HL-60/S4 treated with retinoic acid at 250 ng/mL for 4 days and 3 days (cell line): ENCODE measurements around the gene RCOR3.
"Not testable (repeated sequence)": the region's sequence is repeated elsewhere in the genome, so short reads cannot be mapped to it uniquely, and the experiment has no call there.

Source experiments
- in situ Hi-C: fragments of 300-500 bp; cut with MboI; formaldehyde crosslinking; loops from 2 replicates; pipeline ENCODE4 v1.7.0; 2022; ENCODE audit warnings: low sequenced_read_pairs

Gene RCOR3

DNA sequence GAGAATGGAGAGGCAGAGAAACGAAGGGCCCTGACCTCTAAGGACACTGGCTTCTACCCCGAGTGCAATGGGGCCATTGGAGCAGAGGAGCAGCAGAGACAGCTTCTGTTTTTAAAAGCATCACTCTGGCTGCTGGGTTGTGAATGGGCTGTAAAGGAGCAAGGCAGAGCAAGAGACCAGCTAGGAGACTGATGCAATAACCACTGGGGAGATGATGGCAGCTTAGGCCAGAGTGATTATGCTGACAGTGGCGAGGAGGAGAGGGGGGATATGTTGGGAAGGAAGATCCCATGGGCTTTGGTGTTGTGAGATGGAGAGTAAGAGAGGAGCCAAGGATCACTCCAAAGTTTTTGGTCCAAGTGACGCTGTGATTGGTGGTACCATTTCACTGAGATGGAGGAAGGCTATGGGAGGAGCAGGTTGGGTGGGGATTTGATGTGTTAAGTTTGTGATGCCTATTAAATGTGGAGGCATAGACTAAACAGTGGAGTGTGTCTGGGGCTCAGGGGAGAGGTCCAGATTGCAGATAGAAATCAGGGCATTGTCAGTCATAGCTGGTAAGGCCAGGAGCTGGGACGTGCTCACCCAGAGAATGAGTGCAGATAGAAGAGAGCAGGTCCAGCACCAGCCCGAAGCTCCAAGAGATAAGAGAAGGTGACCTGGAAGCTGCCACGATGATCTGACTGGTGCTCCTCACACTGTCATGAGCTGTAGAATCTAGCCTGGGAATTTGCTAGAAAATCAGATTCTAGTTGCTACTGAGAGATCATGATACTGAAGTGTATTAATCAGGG is 78.5 kb downstream of the RCOR3 start:
- in situ Hi-C loops: no loop called here

DNA sequence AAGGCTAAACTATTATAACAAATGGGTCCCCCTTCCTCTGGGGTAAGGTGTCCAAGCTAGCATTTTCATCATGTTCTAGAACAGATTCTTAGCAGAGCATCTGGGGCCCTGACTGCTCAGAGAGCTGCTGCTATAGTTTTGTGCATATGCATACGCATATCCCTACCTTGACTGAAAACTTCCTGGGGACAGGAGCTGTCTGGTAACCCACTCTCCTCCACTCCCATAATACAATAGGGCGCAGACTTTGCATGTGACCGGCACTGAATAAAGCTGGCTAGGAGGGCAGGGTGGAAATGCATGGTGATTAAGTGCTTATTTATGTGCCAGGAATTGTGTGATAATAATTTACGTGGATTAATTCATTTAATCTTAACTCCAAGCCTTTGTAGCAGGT is 79.1 kb downstream of the RCOR3 start:
- in situ Hi-C loops: no loop called here

DNA sequence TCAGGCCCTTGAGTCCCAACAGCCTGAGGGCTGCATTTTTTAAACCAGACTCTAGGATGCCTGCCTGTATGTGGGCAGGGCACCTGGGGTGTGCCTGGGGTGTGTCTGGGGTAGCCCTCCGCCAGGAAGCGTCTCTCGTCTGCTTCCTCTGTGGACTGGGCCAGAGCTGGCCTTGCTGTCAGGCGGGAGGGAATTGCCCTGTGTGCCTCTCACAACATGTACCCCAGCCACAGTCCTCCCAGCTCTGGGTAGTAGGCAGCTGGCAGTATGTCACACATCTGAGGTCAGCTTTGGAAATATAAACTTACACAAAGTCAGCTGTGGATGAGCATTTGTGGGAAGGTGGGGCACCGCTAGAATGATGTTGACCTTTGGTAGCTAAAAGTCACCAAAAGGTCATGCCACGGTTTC is 80.5 kb downstream of the RCOR3 start:
- in situ Hi-C loops: no loop called here

DNA sequence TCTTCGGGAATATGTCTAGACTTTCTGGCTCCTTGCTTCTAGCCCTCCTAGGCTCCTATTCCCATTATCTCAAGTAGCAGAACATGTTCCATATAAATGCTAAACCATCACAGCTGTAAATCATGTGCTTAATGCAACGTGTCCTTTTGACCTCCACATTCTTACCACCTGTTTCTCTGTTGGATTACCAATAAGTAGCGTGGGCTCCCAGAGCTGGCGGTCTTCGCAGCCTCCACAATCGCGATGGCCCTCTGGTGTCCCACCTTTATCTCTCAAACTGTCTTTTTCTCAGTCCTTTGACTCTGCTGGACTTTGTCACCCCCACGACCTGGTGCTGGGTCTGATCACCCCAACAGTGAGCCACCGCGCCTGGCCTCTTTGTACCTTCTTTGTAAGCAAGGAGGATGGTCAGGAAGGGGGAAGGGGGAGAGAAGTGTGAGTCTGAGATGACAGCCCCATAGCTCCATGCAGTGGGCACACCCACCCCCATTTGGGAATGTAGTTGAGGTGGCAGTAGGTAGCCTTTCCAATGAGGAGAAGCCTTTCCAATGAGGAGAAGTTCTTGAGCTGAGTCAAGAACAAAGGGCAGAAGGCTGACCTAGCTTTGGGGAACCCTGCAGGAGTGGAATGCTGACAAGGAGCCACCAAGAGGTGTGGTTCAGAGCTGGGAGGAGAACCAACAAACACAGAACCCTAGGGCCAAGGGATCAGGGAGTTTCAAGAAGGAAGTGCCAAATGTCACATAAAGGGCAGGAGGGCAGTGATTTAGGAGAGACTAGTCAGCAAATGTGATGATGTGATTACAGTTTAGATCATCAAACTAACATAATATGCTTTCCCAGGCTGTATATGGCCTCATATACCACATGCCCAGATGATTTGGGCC is 81.7 kb downstream of the RCOR3 start:
- in situ Hi-C loops: no loop called here

DNA sequence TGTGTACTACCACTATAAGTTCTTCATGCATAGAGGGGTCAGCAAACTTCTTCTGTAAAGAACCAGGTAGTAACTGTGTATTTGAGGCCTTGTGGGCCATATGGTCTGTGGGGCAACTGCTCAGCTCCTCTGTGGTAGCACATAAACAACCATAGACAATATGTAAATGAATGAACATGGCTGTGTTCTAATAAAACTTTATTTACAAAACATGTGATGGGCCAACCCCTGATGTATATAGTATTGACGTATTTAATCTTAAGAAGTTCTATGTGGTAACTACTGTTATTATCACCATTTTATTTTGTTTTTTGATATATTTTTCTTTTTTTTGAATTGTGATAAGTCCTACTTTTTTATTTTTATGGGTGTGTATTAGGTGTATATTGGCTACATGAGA is 82.8 kb downstream of the RCOR3 start:
- in situ Hi-C loops: no loop called here

DNA sequence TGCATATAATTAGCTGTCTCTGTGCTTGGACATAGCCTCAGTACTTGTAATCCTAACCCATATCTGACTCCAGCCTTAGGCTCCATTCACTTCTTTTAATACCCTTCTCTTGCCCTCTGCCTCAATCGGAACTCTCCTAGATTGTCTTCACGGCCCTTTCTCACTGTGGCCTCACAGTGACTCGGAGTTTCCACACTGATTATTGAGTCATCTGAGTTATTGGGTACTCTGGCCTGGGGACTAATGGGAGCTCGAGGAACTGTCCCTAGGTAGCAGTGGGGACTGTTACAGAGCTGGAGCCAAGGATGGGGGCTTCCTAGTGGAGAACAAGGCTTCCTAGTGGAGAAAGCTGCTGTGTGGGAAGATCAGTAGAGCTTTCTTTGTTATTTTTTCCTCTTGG is 84.4 kb downstream of the RCOR3 start:
- in situ Hi-C loops: no loop called here

DNA sequence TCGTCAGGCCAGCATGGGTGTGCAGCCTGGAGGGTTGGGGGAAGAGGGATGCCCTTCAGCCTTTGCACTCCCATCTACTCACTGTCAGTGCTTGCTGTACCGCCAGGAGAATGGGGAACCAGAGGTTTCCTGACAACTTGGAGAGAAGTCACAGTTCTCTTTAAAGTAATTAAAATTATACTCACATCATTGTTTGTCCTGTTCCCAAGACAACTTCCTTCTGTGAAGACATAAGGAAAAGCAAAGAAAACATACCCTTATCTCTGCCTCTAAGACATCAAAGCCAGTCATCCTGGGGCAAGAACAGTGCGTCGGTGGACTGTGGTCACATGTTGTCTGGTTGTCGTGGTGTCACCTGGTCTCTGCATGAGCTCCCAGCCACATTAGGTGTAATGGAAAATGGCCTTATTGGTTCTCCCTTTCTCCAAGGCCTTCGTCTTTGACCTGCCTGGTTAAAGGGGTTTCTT is 85.0 kb downstream of the RCOR3 start:
- in situ Hi-C loops: no loop called here

DNA sequence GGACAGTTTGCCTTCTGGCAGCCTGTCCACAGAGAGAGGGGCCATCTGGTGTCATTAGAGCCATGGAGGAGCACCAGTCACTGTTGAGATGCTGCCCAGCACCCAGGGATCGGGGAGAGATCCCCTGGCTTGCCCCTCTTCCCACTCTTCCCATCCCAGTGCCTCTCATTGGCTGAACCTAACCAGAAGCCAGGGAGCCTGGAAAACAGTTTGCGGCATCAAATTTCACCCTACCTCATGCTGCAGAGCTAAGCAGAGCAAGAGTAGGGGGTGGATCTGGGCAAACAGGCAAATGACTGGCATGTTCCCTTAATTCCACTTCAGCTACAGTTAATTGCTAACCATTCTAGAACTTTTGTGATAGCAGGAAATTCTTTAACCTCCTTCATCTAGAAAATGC is 86.6 kb downstream of the RCOR3 start:
- in situ Hi-C loops: no loop called here

DNA sequence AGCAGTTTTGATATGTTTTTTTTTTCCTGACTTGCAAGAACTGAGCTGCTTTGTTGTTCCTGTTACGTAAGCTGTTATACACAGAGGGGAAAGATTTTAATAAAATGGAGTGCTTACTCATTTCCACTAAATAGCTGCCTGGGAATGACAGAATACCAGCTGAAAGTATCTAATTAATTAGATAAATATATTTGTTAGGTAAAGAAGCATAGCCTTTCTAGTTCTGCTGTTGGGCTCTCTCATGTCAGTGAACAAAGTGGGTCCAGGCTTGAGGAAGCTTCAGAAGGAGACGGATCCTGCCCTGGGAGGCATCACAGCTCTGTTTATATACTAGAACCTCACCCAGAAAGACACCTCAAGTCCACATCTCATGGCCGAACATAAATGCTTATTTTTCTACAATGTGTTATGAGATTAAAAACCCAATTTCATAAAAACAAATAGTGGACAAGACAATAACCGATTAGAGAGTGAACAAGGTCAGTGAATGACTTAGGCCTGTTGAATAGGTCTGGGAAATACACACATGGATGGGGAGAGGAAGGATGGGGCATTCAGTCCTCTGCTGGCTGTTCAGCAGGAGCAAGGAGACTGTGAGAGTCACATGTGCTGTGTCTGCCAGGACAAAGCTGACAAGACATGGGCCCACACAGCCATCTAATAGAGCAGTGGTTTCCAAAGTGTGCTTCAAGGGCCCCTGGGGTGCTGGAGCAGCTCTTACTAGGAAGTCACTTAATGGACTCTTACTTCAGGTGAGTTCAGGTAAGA is 88.1 kb downstream of the RCOR3 start:
- in situ Hi-C loops: no loop called here

DNA sequence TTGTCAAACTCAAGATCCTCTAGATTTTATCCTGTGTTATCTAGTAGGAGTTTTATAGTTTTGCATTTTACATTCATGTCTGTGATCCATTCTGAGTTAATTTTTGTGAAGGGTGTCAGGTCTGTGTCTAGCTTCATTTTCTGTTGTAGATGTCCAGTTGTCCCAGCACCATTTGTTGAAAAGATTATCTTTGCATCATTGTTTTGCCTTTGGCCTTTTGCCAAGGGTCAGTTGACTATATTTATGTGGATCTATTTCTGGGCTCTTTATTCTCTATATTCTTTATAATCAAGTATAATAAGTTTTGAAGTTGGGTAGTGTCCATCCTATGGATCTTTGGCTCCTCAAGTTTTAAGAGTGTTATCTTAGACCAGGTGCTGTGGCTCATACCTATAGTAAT is 89.4 kb downstream of the RCOR3 start:
- in situ Hi-C loops: no loop called here

DNA sequence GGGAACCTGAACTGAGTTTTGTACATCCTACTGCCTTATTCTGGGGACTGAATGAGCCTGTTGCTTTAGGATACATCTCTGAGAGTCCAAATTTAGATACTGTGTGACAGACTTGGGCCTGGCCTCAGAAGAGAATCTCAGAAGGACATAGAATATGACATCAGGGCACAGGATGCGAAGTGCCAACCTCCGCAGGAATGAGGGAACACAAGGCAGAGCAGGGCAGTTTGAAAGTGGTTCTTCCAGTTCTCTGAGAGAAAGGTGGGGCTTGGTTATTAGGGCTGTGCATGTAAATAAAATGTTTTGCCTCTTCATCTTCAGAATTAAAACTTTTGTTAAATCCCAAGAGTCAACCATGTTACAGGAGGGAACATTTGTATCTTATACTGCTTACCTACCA is 90.6 kb downstream of the RCOR3 start:
- in situ Hi-C loops: no loop called here

DNA sequence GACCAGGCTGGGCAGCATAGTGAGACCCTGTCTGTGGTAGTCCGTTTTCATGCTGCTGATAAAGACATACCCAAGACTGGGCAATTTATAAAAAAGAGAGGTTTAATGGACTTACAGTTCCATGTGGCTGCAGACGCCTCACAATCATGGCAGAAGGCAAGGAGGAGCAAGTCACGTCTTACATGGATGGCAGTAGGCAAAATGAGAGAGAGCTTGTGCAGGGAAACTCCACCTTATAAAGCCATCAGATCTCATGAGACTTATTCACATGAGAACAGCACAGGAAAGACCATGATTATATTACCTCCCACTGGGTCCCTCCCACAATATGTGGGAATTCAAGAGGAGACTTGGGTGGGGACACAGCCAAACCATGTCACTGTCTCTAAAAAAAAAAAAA is 92.9 kb downstream of the RCOR3 start:
- in situ Hi-C loops: not testable (repeated sequence)

DNA sequence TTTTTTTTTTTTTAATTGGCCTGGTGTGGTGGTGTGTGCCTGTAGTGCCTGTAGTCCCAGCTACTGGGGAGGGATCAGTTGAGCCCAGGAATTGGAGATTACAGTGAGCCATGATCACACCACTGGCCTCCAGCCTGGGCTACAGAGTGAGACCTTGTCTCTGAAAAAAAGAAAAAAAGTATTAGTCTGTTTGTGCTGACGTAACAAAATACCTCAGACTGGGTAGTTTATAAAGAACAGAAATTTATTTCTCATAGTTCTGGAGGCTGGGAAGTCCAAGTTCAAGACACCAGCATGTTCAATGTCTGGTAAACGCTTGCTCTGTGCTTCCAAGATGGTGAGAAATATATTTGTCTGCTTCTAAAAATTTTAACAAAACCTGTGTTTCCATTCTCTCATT is 93.3 kb downstream of the RCOR3 start:
- in situ Hi-C loops: no loop called here

DNA sequence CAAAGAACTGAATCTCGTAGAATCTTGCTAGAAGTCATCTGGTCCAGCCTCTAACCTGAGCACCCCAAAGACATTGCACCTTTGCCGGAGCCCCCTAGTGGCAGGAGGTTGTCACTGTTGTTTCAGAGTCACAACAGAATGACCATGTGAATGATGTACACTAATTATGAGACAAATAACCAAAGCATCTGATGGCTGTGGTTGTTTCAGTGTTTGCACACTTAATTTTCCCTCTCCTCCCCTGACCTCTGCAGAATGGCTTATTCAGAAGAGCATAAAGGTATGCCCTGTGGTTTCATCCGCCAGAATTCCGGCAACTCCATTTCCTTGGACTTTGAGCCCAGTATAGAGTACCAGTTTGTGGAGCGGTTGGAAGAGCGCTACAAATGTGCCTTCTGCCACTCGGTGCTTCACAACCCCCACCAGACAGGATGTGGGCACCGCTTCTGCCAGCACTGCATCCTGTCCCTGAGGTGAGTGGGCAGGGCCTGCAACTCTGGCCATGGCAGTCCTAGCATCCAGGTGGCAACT is 93.9 kb downstream of the RCOR3 start:
- in situ Hi-C loops: no loop called here

DNA sequence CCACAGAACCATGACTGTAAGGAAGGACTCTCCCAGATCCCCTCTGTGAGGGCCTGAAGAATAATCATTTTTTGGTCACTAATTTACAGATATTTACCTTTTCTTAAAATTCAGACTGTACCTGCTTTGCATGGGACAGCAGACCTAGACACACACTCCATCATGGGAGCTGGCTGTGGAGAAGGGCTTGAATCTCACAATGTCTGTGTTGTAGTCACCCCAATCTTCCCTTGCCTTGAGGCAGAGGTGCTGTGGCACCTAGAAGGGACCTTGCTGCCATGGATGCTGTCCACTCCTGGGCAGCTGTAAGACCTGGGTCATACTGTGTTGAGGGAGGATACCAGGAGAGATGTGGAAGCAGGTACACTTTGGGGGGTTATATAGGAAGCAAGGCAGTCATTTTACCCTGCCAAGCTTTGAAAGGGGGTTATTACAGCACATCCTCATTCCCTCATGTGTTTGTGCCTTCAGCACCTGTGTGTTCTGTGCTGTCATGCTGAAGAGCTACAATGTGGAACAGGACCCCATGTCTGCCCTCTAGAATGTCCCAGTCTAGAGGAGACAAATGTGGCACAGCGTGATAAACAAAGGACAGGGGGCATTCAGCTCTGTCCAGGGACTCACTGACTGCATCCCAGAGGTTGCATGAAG is 94.5 kb downstream of the RCOR3 start:
- in situ Hi-C loops: no loop called here

DNA sequence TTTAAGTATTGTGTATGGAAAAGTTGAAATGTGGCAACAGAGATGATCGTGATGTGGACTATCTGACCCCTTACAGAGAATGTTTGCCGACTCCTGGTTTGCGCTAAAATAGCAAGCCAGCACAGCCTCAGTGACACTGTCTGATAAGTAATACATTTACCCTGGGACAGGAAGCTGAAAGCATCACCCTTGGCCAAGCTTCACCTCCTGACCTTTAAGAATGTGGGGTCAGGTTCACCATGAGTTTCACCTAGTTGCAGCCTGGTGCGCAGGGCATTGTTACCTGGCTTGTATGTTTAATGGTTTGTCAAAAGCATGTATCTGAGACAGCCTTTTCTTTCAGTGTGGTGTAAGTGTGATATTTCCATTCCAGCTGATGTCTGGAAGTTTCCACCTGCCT is 96.7 kb downstream of the RCOR3 start:
- in situ Hi-C loops: no loop called here

DNA sequence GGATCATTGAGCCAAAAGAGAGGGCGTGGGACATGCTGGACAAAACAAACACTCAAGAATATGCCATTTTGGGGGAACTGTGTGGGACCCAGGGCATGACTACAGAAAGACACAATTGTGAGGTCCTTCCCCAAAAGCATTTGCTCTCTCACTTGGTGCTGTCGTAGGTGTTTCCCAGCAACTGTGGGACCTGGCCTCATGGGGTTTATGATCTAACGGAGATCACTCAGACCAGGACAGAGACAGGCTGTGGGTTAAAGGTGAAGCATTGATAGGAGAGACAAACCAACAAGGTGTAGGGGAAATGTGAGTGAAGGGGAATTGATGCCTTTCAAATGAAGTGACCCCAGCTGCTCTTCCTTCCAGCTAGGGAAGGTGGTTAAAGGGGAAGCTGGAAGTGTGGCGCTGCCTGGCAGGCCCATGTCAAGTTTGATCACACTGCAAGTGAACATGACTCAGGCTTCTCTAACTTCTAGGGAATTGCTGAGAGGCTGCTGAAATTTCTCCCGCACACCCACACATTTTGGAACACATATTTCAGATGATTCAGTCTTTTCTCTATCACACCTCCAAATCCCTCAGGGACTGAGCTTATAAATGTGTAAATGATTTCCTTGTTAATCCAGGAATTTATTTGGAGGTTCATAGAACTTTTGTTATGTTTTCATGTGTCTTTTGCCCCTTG is 97.7 kb downstream of the RCOR3 start:
- in situ Hi-C loops: no loop called here

DNA sequence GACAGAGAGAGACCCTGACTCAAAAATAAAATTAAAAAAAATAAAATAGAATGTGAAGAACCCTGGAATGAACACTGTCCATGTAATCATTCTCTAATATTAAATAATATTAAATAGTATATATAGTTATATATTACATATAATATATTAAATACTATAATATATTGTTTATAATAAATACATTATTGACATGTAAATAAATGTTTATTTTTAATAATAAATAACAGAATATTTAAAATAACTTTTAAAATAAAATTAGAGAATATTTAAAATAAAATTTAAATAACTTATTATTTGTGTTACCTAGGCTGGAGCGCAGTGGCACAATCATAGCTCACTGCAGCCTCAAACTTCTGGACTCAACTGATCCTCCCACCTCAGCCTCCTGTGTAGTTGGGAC is 99.5 kb downstream of the RCOR3 start:
- in situ Hi-C loops: no loop called here

DNA sequence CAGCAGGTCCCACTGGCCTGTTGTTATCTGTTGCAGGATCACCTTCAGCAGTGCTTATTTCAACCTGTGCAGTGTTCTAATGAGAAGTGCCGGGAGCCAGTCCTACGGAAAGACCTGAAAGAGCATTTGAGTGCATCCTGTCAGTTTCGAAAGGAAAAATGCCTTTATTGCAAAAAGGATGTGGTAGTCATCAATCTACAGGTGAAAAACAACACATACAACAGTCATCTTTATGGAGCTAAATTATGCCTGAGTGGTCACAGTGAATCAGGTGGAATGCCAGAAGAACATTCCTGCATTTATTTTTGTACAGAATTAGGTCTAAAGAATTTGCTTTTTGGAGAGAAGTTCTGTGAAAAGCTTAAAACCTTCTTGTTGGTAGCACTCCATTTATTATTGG is 100.7 kb downstream of the RCOR3 start:
- in situ Hi-C loops: no loop called here

DNA sequence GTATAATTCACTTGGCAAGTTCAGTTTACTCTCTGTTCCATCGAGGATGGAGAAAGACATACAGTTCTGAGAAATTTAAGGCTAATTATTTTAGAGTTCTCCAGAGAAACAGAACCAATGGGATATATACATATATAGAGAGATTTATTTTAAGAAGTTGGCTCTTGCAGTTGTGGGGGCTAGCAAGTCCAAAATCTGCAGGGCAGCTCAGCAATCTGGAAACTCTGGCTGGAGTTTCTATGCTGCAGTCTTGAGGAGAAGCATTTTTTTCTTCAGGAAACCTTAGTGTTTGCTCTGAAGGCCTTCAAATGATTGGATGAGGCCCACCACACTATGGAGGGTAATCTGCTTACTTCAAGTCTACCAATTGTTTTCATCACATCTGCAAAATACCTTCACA is 102.0 kb downstream of the RCOR3 start:
- in situ Hi-C loops: no loop called here
